GM12878 (cell line): ENCODE measurements around the gene SETBP1.

Source experiments
- CBX5 ChIP-seq: sonication (generic); IDR thresholded peaks from 2 replicates; pipeline ENCODE4 v1.6.1; 2016; ENCODE audit warnings: low read depth, moderate library complexity, mild to moderate bottlenecking, inconsistent platforms
- CREB1 ChIP-seq: IDR thresholded peaks from 2 replicates; pipeline ENCODE4 v1.6.1; 2012; ENCODE audit warnings: low read depth, mild to moderate bottlenecking, inconsistent platforms
- CTCF ChIP-seq, 3 experiments: IDR thresholded peaks in 2 of 3; conservative IDR thresholded peaks in 1 of 3; 2 replicates each; pipeline ENCODE4 v1.5.1; 2011; ENCODE audit warnings: low read depth in 3 of 3, low read length in 3 of 3, mild to moderate bottlenecking in 3 of 3, control low read depth in 2 of 3, moderate library complexity in 2 of 3, inconsistent platforms in 1 of 3, mixed read lengths in 1 of 3; ENCODE audit not compliant: control insufficient read depth in 2 of 3, insufficient read depth in 1 of 3; ENCODE audit errors: extremely low read depth in 1 of 3
- EZH2 ChIP-seq: IDR thresholded peaks from 2 replicates; pipeline ENCODE4 v1.6.1; 2012; ENCODE audit warnings: low read depth, mild to moderate bottlenecking, control low read depth, inconsistent platforms, low read length, borderline replicate concordance; ENCODE audit not compliant: control insufficient read depth
- PBX3 ChIP-seq: IDR thresholded peaks from 2 replicates; pipeline ENCODE4 v1.6.1; 2011; ENCODE audit warnings: mild to moderate bottlenecking, low read depth, low read length, moderate library complexity; ENCODE audit not compliant: insufficient replicate concordance
- POLR2AphosphoS2 ChIP-seq: IDR thresholded peaks from 2 replicates; pipeline ENCODE4 v1.6.1; 2011; ENCODE audit warnings: low read depth, mild to moderate bottlenecking, low read length, improper control_type of control experiment, moderate library complexity
- POLR2AphosphoS5 ChIP-seq: IDR thresholded peaks from 2 replicates; pipeline ENCODE4 v1.6.1; 2011; ENCODE audit warnings: mild to moderate bottlenecking, low read length, inconsistent platforms
- RFX5 ChIP-seq: IDR thresholded peaks from 2 replicates; pipeline ENCODE4 v1.6.1; 2011; ENCODE audit warnings: low read depth, low read length, improper control_type of control experiment
- SMC3 ChIP-seq: IDR thresholded peaks from 2 replicates; pipeline ENCODE4 v1.6.1; 2011; ENCODE audit warnings: low read length, improper control_type of control experiment, borderline replicate concordance
- SREBF2 ChIP-seq: IDR thresholded peaks from 2 replicates; pipeline ENCODE4 v1.6.1; 2012; ENCODE audit warnings: mild to moderate bottlenecking, low read length

- TF ChIP-seq EZH2 (no peak), CREB1 (no peak), CTCF (IDR thresholded peaks at IDR 0.05 in 2 of 3, conservative IDR thresholded peaks at IDR 0.05 in 1 of 3; ENCODE audit: control insufficient read depth in 2 of 3, extremely low read depth in 1 of 3, insufficient read depth in 1 of 3, low read depth in 3 of 3, low read length in 3 of 3) (no peak), POLR2AphosphoS5 (no peak), SMC3 (no peak), PBX3 (no peak), CBX5 (no peak), SREBF2 (no peak), RFX5 (no peak), POLR2AphosphoS2 (no peak)
Observed at GRCh38 chr18:45025089-45025450, 344.4 kb downstream of the SETBP1 start.
